ENCODE results near the gene DYNC1LI2.
"Not testable (repeated sequence)": the region's sequence is repeated elsewhere in the genome, so short reads cannot be mapped to it uniquely, and the experiment has no call there.

The DYNC1LI2 gene

DNA sequence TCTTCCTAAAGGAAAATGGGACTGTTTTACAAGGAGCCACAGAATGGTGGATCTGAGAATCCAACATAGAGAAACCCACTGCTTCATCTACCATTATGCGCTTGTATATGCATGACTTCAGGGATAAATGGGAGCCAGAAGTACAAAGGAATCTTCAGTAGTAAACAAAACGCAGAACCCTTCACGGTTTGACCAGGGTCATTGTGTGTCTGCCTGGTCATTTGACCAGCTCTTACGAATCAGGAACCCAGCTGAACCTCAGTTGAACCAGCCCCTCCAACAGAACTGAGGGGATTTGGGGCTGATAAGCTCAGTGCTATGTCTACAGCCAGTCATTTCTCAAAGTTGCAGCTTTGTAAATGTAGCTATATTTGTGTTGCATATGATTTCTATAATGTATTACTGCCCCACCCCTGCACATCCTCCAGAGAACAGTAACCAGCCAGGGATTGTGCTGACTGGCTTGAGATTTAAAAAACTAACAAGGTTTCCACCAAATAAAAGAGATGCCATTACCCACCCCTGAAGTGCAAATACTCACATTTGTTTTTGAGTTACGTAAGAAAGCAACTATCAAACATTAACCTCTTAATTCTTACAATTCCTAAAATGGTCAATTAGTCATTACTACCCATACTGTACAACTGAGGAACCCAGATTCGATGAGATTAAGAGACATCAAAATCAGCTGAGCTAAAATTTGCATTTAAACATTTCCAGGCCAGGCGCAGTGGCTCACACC, 61.1 kb downstream of the DYNC1LI2 start:
- no peak for DNase-seq (ENCODE audit: extremely low spot score)
- ChIA-PET CTCF (interaction anchor here (0.6 to 2.4 kb wide), 5 partner anchors 20 to 177 kb away, joined by 3 to 11 read pairs (median 3); partner anchors contain the start of gene DYNC1LI2), POLR2A (no interaction called here)
- TF ChIP-seq, protein P1, sequence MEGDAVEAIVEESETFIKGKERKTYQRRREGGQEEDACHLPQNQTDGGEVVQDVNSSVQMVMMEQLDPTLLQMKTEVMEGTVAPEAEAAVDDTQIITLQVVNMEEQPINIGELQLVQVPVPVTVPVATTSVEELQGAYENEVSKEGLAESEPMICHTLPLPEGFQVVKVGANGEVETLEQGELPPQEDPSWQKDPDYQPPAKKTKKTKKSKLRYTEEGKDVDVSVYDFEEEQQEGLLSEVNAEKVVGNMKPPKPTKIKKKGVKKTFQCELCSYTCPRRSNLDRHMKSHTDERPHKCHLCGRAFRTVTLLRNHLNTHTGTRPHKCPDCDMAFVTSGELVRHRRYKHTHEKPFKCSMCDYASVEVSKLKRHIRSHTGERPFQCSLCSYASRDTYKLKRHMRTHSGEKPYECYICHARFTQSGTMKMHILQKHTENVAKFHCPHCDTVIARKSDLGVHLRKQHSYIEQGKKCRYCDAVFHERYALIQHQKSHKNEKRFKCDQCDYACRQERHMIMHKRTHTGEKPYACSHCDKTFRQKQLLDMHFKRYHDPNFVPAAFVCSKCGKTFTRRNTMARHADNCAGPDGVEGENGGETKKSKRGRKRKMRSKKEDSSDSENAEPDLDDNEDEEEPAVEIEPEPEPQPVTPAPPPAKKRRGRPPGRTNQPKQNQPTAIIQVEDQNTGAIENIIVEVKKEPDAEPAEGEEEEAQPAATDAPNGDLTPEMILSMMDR (IDR thresholded peaks at IDR 0.05; ENCODE audit: control extremely low read depth, extremely low read depth, low read depth, missing control alignments), result no peak

GRCh38 chr16:66689282-66689681, 62.1 kb downstream of the DYNC1LI2 start:
- TF ChIP-seq, protein P1 (IDR thresholded peaks at IDR 0.05; ENCODE audit: control extremely low read depth, extremely low read depth, low read depth, missing control alignments), result no peak
- ChIA-PET POLR2A (no interaction called here), CTCF (no interaction called here)
- DNase-seq (ENCODE audit: extremely low spot score), result no peak

GRCh38 chr16:66687906-66688625, 63.3 kb downstream of the DYNC1LI2 start:
- no peak for DNase-seq (ENCODE audit: extremely low spot score)
- ChIA-PET POLR2A (no interaction called here), CTCF (interaction anchor here (1.6 kb wide), 1 partner anchor 11 kb away, joined by 4 read pairs; no protein-coding TSS in a partner anchor)
- TF ChIP-seq, protein P1 (IDR thresholded peaks at IDR 0.05; ENCODE audit: control extremely low read depth, extremely low read depth, low read depth, missing control alignments), result no peak

DNA sequence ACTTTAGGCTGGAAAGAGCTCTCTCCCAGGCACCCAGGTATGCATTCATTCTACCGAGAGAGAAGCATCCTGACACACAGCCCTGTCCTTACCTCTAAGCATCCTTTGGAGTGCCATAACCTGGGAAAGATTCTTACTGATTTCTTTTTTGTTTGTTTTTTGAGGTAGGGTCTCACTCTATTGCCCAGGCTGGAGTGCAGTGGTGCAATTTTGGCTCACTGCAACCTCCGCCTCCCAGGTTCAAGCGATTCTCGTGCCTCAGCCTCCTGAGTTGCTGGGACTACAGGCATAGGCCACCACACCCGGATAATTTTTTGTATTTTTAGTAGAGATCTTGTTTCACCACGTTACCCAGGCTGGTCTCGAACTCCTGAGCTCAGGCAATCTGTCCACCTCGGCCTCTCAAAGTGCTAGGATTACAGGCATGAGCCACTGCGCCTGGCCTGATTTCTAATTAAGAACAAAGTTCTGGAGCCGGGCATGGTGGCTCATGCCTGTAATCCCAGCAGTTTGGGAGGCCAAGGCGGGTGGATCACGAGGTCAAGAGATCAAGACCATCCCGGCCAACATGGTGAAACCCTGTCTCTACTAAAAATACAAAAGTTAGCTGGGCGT, 65.8 kb downstream of the DYNC1LI2 start:
- DNase-seq (ENCODE audit: extremely low spot score); POLR2A ChIA-PET: not testable (repeated sequence)
- CTCF ChIA-PET, result interaction anchor here (1.3 to 3.0 kb wide), 2 partner anchors 33 to 34 kb away, joined by 3 to 13 read pairs; no protein-coding TSS in a partner anchor

DNA sequence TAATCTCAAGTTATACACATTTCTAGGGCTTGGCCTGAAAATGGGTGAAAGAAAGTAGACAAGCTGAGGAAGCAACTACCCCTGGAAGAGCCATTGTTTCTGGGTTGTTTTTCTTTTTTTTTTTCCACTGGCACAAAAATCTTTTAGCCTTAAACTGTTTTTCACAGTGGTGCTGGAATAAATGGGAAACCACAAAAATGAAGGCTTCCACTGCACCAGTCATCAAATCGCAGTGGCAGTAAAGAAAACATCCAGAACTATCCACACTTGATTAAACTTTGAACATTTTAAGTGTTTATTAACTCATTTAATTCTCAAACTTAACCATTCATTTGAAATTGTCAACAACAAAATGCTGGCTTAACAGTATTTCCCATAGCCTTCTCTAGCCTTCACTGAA, 69.1 kb downstream of the DYNC1LI2 start:
- CTCF ChIA-PET, result no interaction called here
- no peak for DNase-seq (ENCODE audit: extremely low spot score)
- POLR2A ChIA-PET, result no interaction called here
- TF ChIP-seq, protein P1 (IDR thresholded peaks at IDR 0.05; ENCODE audit: control extremely low read depth, extremely low read depth, low read depth, missing control alignments), result no peak

- DNase-seq (ENCODE audit: extremely low spot score), result no peak
- ChIA-PET CTCF (no interaction called here), POLR2A (no interaction called here)
- TF ChIP-seq, protein P1 (IDR thresholded peaks at IDR 0.05; ENCODE audit: control extremely low read depth, extremely low read depth, low read depth, missing control alignments), result no peak
These were observed 69.7 kb downstream of the DYNC1LI2 start for GRCh38 chr16:66681676-66682075.
